Dermis microvascular lymphatic vessel endothelial cell (primary cell): ENCODE data around the gene ATOH8. TPM values are rescaled to one million over a fixed set of nuclear protein-coding genes. Genes with fewer than 3 reads are reported as not detected.
A peak's percentile ranks its signal among the peaks of the same experiment; 100 is the strongest.

Experiments used
- DNase-seq, 2 donors: peaks; one replicate each; pipeline versions ENCODE4 v3.0.0 to v3.0.0-alpha.2; 2010; ENCODE audit warnings: low read depth in 2 of 2
- total RNA-seq: library from RNA; depleted of rRNA; stranded (reverse); fragments of >200 nt; gene quantifications from 2 replicates; pipeline ENCODE4 v1.2.1, GENCODE V29; 2014

ATOH8 gene
- total RNA-seq, 1 donor from 2014 or later: 13.1 TPM

DNA sequence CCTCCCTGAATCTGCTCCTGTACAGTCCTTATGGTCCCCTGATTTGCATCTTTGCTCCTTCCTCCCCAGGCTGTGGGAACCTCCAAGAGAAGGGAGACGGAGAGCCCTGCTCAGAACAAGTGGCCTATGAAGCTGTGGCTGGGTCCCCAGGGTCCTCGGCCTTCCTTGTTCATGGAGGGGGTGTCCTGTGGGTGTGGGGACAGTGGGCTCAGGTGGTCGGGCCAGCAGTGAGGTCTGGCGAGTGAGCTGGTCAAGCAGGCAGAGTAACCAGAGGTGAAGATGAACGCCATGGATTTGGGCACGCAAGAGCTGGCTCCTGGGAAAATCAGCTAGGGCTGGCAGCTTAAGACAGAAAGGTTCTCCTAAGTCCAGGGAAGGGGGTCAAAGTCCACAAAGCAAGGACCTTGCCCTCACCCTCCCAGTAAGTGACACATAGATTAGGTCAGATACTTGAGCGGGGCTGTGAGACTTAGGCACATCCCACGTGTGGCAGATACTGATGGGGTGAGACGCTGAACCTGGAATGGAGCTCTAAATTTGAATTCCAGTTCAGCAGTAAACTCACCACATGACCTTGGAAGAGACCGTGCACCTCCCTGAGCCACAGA, 34.8 kb upstream of the ATOH8 start:
- no peak for DNase-seq

DNA sequence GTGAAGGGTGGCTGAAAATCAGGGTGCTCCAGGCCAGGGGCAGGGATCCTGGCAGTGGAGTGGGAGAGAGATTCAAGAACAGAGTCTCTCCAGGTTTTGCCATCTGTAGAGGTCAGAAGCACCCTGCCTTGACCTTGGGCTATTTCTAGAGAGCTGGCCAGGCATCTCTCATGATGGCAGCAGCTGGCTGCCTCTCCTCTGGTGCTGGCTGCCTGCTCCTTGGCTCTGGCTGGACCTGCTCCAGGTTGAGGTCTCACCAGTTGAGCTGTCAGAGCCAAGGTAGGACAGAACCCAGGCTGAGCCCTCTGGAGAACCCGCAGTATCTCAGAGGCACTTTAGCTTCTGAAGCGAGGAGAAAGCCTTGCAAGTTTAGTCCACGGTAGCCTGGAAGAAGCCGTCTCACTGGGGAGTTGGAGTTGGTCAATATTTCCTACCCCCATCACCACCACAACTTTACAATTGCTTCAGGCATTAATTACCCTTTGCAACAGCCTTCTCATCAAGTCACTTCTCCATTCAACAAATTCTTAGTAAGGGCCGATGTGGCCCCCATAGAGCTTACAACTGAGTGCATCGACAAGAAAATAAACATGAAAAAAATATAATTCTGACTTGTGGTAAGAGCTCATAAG, 34.1 kb upstream of the ATOH8 start:
- DNase-seq: no peak

DNA sequence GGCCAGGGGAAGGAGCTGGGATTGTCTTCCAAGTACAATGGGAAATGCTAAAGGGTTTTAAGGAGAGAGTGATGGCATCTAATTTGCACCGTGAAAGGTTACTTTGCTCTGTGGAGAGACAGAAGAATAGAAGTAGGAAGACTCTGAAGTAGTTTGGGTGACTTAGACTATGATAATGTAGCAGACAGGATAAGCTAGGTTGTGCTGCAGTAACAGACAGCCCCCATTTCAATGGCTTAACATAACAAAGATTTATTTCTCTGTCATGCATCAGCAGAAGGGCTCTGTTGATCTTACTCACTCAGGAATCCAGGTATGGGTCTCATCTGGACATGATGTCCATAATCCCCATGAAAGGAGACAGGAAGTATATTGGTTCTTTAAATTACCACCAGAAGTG, 33.3 kb upstream of the ATOH8 start:
- DNase-seq: no peak

DNA sequence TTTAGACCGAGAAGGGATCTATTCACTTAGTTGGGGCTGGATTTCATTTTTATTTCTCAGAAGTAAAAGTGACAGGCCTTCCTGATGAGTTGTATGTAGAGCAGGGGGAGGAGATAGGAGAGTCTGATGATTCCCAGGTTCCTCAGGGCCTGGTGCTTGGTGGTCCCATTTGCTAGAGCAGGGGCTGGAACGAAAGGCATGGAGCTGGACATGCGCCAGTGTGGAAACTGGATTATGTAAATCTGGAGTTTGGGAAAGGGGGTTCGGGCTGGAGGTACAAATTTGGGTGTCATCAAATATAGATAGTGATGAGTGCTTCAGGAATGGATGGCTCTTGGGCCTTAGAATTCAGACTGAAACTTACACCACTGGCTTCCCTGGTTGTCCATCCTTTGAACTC, 32.1 kb upstream of the ATOH8 start:
- no peak for DNase-seq

DNA sequence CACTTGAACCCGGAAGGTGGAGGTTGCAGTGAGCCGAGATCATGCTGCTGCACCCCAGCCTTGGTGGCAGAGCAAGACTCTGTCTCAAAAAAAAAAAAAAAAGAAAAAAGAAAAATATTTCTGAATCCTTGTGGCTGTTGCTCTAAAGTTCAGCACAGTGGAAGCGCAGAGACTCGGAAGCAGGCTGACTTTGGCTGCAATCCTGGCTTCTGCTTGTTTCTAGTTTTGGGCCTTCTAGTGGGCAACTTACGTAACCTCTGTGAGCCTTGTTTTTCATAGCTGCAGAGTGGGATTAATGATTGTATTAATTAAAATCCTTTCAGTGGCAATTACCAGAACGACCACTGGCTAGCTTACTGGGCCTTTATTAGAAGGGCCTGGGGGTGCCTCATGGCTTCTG, 31.3 kb upstream of the ATOH8 start:
- DNase-seq: no peak

DNA sequence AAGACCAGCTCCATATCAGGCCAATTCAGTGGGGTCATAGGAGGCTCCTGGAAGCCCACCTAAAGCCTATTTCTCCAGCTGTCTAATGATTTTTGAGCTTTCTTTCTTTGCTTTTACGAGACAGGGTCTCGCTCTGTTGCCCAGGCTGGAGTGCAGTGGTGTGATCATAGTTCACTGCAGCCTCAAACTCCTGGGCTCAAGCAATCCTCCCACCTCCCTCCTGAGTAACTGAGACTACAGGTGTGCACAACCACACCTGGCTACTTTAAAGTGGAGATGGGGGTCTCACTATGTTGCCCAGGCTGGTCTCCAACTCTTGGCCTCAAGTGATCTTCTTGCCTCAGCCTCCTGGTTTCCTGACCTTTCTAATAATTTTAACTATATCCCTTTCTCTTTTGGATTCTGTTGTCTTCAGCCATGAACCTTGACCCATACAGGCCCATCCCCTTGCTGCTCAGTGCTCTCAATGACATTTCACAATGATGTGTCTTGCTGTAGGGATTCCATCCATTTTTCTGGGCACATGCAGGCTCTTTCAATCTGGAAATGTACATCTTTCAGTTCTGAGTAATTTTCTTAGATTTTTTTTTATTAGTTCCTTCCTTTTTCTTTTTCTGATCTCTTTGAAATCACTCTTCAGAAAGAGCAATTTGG, 30.0 kb upstream of the ATOH8 start:
- DNase-seq: no peak

DNA sequence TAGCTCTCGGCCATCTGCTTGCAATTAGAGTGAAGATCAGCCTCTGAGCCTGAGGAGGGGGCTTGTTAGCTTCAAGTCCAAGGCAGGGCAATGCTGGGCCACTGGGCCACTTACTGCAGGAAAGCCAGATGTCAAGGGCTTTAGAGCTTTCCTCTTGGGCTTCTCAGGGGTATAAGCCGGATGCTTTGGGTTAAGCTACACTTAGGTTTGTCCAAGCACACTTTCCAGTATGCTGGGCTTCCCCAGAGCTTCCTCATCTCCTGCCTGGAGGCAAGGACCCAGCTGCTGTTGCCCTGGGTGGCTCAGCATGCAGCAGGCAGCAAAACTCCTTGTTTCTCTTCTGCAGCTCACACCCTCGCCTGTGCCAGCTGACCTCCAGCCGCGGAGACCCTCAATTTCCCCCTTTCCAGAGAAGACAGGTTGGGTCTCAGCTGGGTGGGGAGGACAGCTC, 29.0 kb upstream of the ATOH8 start:
- DNase-seq: no peak

DNA sequence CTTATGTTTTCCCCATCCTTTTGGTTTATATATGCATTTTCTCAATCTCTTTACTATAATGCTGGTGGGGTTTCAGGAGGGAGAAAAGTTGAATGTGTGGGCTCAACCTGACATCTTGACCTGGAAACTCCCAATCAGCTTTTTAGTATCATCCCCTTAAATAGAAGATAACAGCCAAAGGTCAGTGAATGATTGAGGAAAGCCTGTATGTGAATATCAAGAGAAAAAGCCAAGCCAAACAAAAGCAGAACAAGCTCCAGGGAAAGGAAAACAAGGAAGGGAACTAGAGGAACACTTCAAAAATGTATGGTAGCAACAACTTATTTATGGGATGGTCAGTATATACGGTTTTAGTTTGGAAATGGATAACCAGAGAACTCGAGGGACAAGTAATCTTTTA, 28.3 kb upstream of the ATOH8 start:
- no peak for DNase-seq

DNA sequence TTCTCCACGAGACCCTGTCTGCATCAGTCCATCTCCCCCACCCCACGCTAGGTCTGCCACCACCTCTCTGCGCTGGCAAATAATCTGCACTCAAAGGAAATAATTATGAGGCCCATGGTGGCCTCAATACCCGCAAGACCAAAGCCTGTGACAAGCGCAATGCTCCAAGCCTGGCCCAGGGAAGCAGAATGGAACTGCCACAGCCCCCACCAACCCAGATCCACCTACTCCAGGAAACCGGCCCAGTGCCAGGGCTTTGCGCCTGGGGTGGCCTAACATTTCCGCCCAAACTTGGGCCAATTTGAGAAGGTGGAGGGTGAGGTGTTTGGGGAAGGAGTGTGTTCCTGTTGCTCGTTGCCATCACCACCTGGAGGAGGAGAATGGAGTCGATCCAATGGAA, 26.0 kb upstream of the ATOH8 start:
- no peak for DNase-seq

DNA sequence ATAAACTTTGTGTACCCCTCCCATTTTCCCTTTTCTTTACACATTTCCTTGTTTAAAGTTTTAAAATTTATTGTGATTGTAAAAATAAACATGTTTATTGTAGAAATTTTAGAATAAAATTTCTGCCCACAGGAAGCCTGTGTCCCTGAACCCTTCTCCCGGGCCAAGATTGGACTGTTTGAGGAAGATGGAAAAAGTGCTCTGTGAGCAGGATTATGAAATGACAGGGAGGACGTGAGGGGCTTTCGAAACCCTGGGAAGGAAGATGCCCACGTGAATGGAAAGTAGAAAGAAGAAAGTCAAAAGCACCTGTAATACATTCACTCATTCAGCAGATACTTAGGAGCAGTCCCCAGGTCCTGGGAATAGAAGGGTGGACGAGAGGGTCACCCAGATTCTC, 25.4 kb upstream of the ATOH8 start:
- no peak for DNase-seq

DNA sequence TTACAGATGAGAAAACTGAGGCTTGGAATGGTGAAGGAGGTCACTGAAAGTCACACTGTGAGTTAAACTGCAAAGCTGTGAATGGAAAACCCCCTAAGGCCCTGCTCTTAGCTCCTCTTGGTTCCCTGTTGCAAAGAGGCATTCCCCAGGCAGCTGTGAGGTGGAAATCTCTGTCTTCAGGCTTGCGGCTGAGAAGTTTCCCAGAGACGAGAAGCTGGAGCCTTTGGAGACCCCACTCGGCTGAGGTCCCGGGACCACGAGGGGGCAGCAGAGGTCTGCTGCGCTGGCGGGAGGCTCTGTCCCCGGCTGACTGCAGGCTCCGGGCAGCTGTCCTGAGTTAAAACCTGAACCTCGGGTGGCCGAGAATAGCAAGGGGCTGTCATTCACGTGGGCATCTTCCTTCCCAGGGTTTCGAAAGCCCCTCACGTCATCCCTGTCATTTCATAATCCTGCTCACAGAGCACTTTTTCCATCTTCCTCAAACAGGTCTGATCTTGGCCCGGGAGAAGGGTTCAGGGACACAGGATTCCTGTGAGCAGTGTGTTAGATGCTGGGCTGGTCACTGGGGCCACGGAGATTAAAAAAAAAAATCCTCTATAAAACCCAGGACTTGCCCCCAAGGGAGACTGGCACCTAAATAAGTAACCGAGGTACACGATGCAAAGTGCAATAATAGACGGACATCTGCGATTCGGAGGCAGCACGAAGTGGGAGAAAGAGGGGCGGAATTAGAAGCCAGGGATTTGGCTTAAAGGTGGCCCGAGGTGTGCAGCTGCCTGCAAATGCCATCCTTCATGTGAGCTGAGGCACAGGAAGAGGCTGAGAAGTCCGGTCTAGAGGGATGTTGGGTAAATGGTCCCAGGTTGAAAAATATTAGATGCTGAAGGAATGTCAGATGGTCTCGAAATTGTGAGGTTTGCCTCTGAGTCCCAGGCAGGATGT, 24.6 kb upstream of the ATOH8 start:
- peak; percentile 51 to 76 for DNase-seq

DNA sequence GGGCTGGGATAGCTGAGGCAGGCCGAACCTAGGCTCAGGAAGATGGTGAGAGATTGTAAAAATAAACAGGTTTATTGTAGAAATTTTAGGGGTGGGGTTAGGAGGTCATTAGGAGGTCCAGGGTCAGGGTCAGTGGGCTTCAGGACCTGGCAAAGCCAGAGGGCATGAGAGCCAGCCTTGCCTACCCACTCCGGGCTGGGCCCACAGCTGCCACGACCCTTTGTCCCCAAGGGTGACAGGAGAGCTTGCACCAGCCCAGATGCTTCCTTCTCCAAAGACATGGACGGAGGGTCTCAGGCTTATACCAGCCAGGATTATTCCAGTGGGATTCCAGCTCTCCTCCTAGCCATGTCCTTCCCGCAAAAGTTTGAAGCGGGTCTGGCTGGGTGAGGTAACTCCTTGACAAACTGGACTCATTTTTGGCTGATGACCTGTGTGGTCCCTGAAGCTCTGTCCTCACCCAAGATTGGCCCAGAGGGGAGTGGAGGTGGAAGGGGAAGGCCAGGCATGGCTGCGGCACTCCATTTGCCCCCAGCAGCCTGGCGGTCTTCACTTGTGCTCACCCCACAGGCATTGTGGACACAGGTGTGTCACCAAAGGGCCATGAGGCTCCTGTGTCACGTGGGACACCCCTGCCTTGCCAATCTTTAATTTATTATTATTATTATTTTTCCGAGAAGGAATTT, 23.8 kb upstream of the ATOH8 start:
- DNase-seq: no peak

DNA sequence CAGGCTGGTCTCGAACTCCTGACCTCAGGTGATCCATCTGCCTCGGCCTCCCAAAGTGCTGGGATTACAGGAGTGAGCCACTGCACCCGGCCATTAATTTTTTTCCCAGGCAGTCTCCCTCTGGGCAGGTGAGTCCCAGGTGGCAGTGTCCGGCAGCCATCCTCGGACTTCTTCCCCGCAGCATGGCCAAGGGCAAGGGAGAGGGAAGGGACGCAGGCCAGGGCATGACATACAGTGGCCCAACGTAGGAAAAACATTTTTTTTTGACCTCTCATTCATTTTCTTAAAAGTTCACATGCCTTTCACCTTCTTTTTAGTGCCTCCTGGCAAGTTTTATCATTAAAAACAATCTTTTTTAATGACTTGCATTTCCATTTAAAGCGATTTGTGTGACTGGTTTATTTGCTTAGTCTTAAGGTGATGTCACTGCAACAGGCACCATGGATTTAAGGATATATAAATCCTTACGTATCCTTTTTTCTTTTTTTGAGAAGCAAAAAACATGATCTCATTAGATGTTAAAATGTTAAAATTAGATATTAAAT, 23.0 kb upstream of the ATOH8 start:
- DNase-seq: no peak

DNA sequence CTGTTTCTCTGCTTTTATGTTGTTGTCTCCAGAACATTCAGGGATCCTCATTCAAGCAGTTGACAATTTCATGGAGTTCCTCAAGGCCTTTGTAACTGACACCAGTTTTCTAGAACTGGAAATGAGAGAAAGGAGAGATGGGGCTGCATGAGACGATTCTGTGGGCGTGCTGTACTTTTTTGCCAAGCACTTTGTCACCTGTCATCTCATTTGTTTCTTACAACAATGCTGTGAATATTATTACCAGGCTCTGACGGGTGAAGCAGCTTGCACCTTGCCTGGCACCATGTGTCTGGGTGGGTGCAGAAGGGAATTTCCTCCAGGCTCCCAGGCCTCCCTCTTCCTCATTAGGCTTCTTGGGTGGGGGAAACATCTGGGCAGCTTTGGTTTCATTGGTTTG, 22.2 kb upstream of the ATOH8 start:
- no peak for DNase-seq

DNA sequence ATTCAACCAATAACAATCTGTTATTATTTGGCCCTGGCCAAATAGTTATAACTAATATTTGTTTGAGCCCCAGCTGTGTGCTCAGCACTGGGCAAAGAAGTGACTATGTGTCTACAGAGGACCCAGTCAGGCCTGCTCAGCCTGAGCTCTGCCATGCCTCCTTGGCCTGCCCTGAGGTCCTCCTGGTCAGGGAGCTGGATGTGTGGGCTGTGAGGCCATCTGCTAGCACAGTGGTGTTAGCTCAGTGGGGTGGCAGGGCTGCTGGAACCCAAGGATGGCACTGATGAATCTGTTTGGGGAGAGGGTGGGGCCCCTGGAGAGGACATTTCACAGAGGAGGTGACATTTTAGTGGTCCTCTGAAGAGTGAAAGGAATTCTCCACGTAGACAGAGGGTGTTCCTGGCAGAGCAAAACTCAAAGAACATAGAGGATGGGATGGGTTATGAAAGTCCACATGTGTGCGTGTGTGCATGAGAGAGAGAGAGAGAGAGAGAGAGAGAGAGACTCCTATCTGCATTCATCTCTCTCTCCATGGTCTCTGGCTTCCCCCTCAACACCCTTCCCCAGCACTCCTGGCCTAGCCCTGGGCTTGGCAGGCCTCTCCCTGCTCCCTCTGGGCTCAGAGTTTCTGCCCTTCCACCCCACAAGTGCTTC, 21.2 kb upstream of the ATOH8 start:
- no peak for DNase-seq

DNA sequence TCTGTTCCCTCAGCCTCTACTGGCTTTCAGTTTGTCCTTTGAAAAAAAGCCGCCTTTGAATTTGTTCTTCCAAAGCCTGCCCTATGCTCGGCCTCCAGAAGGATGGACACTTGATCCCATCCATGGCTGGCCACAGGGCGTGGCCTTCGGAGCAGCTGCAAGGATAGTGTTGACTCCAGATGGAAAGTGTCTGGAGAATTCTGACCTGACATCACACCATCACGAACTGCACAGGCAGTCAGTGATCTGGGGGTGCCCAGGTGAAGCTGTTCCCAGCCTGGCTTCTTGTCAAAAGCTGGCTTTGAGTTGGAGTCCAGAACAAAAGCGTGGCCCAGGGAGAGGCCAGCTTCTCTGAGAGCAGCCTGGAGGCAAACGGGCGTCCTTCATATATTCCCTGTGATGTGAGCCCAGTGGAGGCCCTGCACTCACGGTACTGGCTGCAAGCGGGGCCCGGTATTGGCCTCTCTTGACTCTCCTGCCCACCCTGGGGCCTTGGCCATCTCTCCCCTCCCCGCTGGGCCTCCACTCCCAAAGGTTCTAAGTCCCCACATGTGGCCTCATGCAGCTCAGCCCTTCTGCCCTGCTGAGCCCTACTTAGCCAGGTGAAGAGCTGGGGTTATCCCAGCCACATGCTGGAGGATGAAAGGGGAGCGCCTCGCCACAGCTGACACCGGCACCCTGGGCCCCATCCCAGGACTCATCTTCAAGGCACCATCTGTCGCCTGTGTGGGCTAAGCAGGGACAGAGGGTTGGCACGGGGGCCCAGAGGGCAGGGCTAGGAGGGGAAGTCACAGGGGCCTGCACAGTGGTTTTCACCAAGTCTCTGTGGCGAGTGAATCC, 20.4 kb upstream of the ATOH8 start:
- no peak for DNase-seq

DNA sequence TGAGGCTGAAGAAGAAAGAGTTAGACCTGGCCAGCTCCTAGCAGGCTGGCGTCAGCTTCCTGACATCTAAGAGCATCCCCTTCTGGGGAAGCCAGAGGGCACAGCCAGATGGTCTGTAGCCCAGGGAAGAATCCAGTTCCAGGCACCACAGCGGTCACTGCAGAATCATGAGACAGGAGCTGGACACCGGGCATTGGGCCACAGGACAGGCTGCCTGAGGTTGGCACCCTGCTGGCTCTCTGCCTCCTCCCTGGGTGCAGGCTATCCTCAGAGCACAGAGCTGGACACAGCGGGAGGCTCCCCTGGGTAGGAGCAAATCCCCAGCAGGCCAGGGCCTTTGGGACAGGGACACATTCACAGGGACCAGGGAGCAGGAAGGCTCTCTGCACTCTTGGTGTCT, 19.8 kb upstream of the ATOH8 start:
- no peak for DNase-seq

DNA sequence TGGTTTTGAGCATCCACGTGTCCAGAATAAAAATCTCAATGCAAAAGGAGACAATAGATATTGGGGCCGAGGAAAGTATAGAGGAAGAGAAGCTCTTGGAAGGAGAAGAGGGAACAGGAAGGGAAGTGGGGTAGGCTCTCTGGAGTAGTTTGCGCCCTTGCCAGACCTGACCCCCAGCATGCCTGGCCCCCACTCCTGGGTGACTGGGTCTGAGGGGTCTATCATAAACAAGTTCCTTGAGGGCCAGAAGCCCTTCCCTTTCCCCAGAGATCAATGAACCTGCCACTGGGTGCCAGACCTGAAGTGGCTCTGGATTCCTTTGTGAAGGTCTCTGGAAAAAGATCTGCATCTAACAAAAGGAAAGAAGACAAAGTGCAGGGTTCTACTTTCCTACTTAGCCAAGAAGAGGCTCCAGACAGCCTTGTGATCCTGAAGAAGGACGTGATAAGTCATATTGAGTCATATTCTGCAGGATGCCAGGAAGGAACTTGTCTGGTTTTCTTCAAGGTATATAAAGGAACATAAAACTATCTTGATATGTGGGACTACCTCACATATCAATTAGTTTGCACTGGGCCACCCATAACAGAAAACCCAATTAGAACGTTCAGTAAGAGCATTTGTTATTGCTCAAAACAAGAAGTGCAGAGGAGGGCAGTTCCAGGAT, 18.7 kb upstream of the ATOH8 start:
- DNase-seq: peak in 1 of 2 donors; percentile 74

DNA sequence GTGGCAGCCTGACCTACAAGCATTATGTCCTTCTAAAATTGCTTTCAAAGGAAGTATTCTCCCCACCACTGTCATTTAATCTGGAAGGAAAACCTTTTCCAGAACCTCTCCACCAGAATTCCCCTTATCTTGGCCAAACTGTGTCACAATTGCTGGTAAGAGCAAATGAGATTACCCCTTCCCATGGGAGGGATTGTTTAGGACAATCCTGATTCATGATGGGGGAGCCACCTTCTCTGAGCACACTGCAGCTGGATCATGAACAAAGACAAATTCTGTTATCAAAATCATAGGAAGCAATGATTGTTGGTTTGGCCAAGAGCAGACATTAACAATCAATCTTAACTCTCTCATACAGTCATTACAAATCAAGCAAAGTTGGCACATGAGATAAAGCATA, 18.1 kb upstream of the ATOH8 start:
- no peak for DNase-seq
